H1 (cell line): ENCODE measurements around the gene ASPDH. TPM values are rescaled to one million over a fixed set of nuclear protein-coding genes. Genes with fewer than 3 reads are reported as not detected.
"Not testable (repeated sequence)": the region's sequence is repeated elsewhere in the genome, so short reads cannot be mapped to it uniquely, and the experiment has no call there.

Source experiments
- CTCF ChIA-PET: fragments of 300-600 bp; sonication (Branson Sonifier 250); formaldehyde crosslinking; loops from one replicate; lab custom pipeline; 2021; ENCODE audit not compliant: partially characterized antibody; lab: Charles Lee
- POLR2A ChIA-PET: fragments of 300-600 bp; sonication (Branson Sonifier 250); formaldehyde crosslinking; loops from one replicate; lab custom pipeline; 2021; ENCODE audit warnings: inconsistent platforms; ENCODE audit not compliant: partially characterized antibody; lab: Charles Lee
- DNase-seq, 2 experiments: peaks; one replicate each; pipeline versions ENCODE4 v3.0.0 to v3.0.0-alpha.2; 2010 to 2022; ENCODE audit warnings: low spot score in 2 of 2, low read depth in 1 of 2, mixed read lengths in 1 of 2
- FAIRE-seq: peaks from 2 replicates; lab custom pipeline; 2011; peaks lifted over from hg19 to GRCh38; lab: Jason Lieb, UNC
- H2AFZ ChIP-seq: 2 replicates; pipeline ENCODE4 v1.8.1; 2012; ENCODE audit warnings: low read length, inconsistent platforms
- H2AK5ac ChIP-seq: 2 replicates; pipeline ENCODE4 v1.6.1; 2013; ENCODE audit warnings: low read depth, low read length
- H2BK120ac ChIP-seq: replicated peaks from 2 replicates; pipeline ENCODE3; 2013; ENCODE audit warnings: low read depth, low read length, inconsistent platforms
- H2BK12ac ChIP-seq: 2 replicates; pipeline ENCODE4 v1.6.1; 2013; ENCODE audit warnings: low read depth, low read length
- H2BK15ac ChIP-seq: 2 replicates; pipeline ENCODE4 v1.6.1; 2013; ENCODE audit warnings: low read length
- H2BK20ac ChIP-seq: 2 replicates; pipeline ENCODE4 v1.6.1; 2013; ENCODE audit warnings: low read length
- H2BK5ac ChIP-seq: 2 replicates; pipeline ENCODE4 v1.6.1; 2013; ENCODE audit warnings: low read depth, low read length
- H3K14ac ChIP-seq: 2 replicates; pipeline ENCODE4 v1.6.1; 2013; ENCODE audit warnings: inconsistent platforms; ENCODE audit not compliant: insufficient read length
- H3K18ac ChIP-seq: 2 replicates; pipeline ENCODE4 v1.6.1; 2013; ENCODE audit warnings: low read length; ENCODE audit errors: extremely low read depth
- H3K23ac ChIP-seq: 2 replicates; pipeline ENCODE4 v1.6.1; 2013; ENCODE audit warnings: inconsistent platforms; ENCODE audit not compliant: insufficient read length
- H3K23me2 ChIP-seq: 2 replicates; pipeline ENCODE4 v1.6.1; 2013; ENCODE audit warnings: low read depth, low read length
- H3K27ac ChIP-seq: 2 replicates; pipeline ENCODE4 v1.6.1; 2011; ENCODE audit warnings: low read depth, low read length, inconsistent platforms
- H3K27me3 ChIP-seq, 4 experiments: replicated peaks in 1 of 4; 1 replicate in 1 of 4; 2 replicates in 3 of 4; pipeline versions ENCODE4 v1.6.1 to v1.8.1; 2011 to 2013; ENCODE audit warnings: low read length in 3 of 4, mild to moderate bottlenecking in 3 of 4, inconsistent platforms in 2 of 4, mixed read lengths in 2 of 4, moderate library complexity in 1 of 4; ENCODE audit not compliant: control insufficient read depth in 3 of 4, insufficient read depth in 3 of 4; ENCODE audit errors: extremely low read depth in 1 of 4
- H3K36me3 ChIP-seq, 4 experiments: 2 replicates each; pipeline versions ENCODE4 v1.6.1 to v1.8.1; 2011 to 2013; ENCODE audit warnings: mild to moderate bottlenecking in 4 of 4, low read length in 3 of 4, moderate library complexity in 2 of 4, control low read depth in 1 of 4, inconsistent platforms in 1 of 4; ENCODE audit not compliant: insufficient read depth in 4 of 4, control insufficient read depth in 2 of 4
- H3K4ac ChIP-seq: replicated peaks from 2 replicates; pipeline ENCODE3; 2013; ENCODE audit warnings: low read length, low read depth, mixed read lengths, inconsistent platforms; ENCODE audit not compliant: insufficient read length
- H3K4me1 ChIP-seq, 4 experiments: replicated peaks in 1 of 4; 1 replicate in 1 of 4; 2 replicates in 3 of 4; pipeline versions ENCODE4 v1.6.1 to v1.8.1; 2011 to 2013; ENCODE audit warnings: low read length in 3 of 4, inconsistent platforms in 2 of 4, mixed read lengths in 1 of 4; ENCODE audit not compliant: insufficient read depth in 4 of 4, control insufficient read depth in 3 of 4
- H3K4me2 ChIP-seq, 2 experiments: 2 replicates each; pipeline versions ENCODE4 v1.6.1 to v1.8.1; 2011 to 2013; ENCODE audit warnings: low read depth in 2 of 2, low read length in 2 of 2, control low read depth in 1 of 2, inconsistent platforms in 1 of 2, mild to moderate bottlenecking in 1 of 2; ENCODE audit not compliant: insufficient read depth in 1 of 2
- H3K4me3 ChIP-seq, 4 experiments: fragments of 200-600, 300-600 bp in 1 of 4; sonication (generic), shearing (Covaris generic), sonication (Bioruptor Twin) in 1 of 4; 2 replicates each; pipeline versions ENCODE4 v1.5.1 to v1.8.1; 2011 to 2016; ENCODE audit warnings: low read length in 4 of 4, low read depth in 3 of 4, control low read depth in 2 of 4, inconsistent platforms in 2 of 4, mild to moderate bottlenecking in 2 of 4, mixed read lengths in 1 of 4, moderate library complexity in 1 of 4; ENCODE audit not compliant: insufficient read depth in 2 of 4; ENCODE audit errors: extremely low read depth in 1 of 4
- H3K56ac ChIP-seq: replicated peaks from 2 replicates; pipeline ENCODE3; 2013; ENCODE audit warnings: low read depth, mild to moderate bottlenecking, mixed read lengths, low read length, inconsistent platforms; ENCODE audit not compliant: insufficient read length
- H3K79me1 ChIP-seq: 2 replicates; pipeline ENCODE4 v1.6.1; 2013; ENCODE audit warnings: low read depth, low read length, control low read depth
- H3K79me2 ChIP-seq, 2 experiments: 2 replicates each; pipeline versions ENCODE4 v1.6.1 to v1.8.1; 2012 to 2013; ENCODE audit warnings: low read length in 2 of 2, mild to moderate bottlenecking in 2 of 2, inconsistent platforms in 1 of 2; ENCODE audit not compliant: insufficient read depth in 2 of 2, control insufficient read depth in 1 of 2
- H3K9ac ChIP-seq, 4 experiments: replicated peaks in 1 of 4; 1 replicate in 1 of 4; 2 replicates in 3 of 4; pipeline versions ENCODE4 v1.6.1 to v1.8.1; 2011 to 2013; ENCODE audit warnings: low read depth in 3 of 4, low read length in 3 of 4, control low read depth in 2 of 4, mild to moderate bottlenecking in 2 of 4, moderate library complexity in 2 of 4, inconsistent platforms in 1 of 4; ENCODE audit errors: extremely low read depth in 1 of 4
- H3K9me3 ChIP-seq, 2 experiments: 2 replicates each; pipeline versions ENCODE4 v1.6.1 to v1.8.1; 2012 to 2013; ENCODE audit warnings: mild to moderate bottlenecking in 2 of 2, moderate library complexity in 2 of 2, control low read depth in 1 of 2, inconsistent platforms in 1 of 2, low read depth in 1 of 2, low read length in 1 of 2, mixed read lengths in 1 of 2; ENCODE audit not compliant: insufficient read depth in 2 of 2
- H4K20me1 ChIP-seq, 2 experiments: replicated peaks in 1 of 2; 2 replicates each; pipeline versions ENCODE3 to v1.8.1; 2011 to 2013; ENCODE audit warnings: inconsistent platforms in 2 of 2, low read length in 2 of 2, mild to moderate bottlenecking in 1 of 2; ENCODE audit not compliant: insufficient read depth in 2 of 2, control insufficient read depth in 1 of 2
- H4K5ac ChIP-seq: 2 replicates; pipeline ENCODE4 v1.6.1; 2013; ENCODE audit warnings: low read length, low read depth, mixed read lengths, inconsistent platforms; ENCODE audit not compliant: insufficient read length
- H4K8ac ChIP-seq: 2 replicates; pipeline ENCODE4 v1.8.0; 2013; ENCODE audit warnings: mild to moderate bottlenecking, moderate library complexity, low read length, inconsistent platforms; ENCODE audit not compliant: insufficient read depth; ENCODE audit errors: extremely low read depth
- H4K91ac ChIP-seq: replicated peaks from 2 replicates; pipeline ENCODE3; 2013; ENCODE audit warnings: low read length, mixed read lengths, inconsistent platforms; ENCODE audit not compliant: insufficient read length
- WGBS, 2 experiments: shearing (Covaris generic) in 1 of 2; methylation state at CpG; one replicate each; pipeline versions ENCODE4 v1.1.6 to v1.1.7; 2013 to 2015; ENCODE audit warnings: low lambda C conversion rate in 2 of 2, mixed read lengths in 2 of 2, inconsistent platforms in 1 of 2, low coverage in 1 of 2, missing lambda C conversion rate in 1 of 2; ENCODE audit not compliant: insufficient replicate concordance in 2 of 2, insufficient coverage in 1 of 2, insufficient read length in 1 of 2; ENCODE audit errors: extremely low coverage in 1 of 2, missing lambda C conversion rate in 1 of 2; 5-methylcytosine and 5-hydroxymethylcytosine counted together
- polyA plus RNA-seq, 7 experiments: library from polyadenylated mRNA; depleted of rRNA in 3 of 7; stranded (reverse) in 5 of 7; unstranded in 2 of 7; fragments of >200 nt in 5 of 7; fragments of 200-250 nt in 2 of 7; gene quantifications; 1 replicate in 5 of 7; 2 replicates in 1 of 7; 4 replicates in 1 of 7; pipeline versions ENCODE4 v1.2.1 to v1.2.3, GENCODE V29; 2011 to 2013; ENCODE audit warnings: missing spikeins in 2 of 7, mixed read lengths in 2 of 7
- total RNA-seq: library from RNA; stranded (reverse); fragmentation: NEBNext Ultra II Directional; extraction: Animal tissue kit (Norgen Biotek cat#: 25700); gene quantifications from 2 replicates; pipeline ENCODE4 v1.2.1, GENCODE V29; 2021

ASPDH gene
- total and polyA plus RNA-seq, 2 of the 8 experiments (the other 6 are each of a cell fraction or from before 2014, with no cell fraction given), result not detected

- not testable (repeated sequence) for H3K4me3 ChIP-seq, H2BK5ac ChIP-seq, H2BK120ac ChIP-seq, H2AFZ ChIP-seq, H3K14ac ChIP-seq, H3K4ac ChIP-seq, H3K9me3 ChIP-seq, H2BK12ac ChIP-seq, H3K4me1 ChIP-seq, H3K18ac ChIP-seq, H2BK20ac ChIP-seq, DNase-seq, H4K5ac ChIP-seq, H3K79me1 ChIP-seq, H3K4me2 ChIP-seq, H3K27me3 ChIP-seq, H3K9ac ChIP-seq, H3K23me2 ChIP-seq, H2BK15ac ChIP-seq, H3K56ac ChIP-seq, H2AK5ac ChIP-seq, H3K23ac ChIP-seq, H4K91ac ChIP-seq, H4K20me1 ChIP-seq, H4K8ac ChIP-seq, H3K36me3 ChIP-seq, FAIRE-seq, H3K27ac ChIP-seq
- WGBS, 2 experiments, result 91% methylated on average over 3 of the region's 3 CpGs; no CpG with 5 or more reads in 1 of the 2 experiments
- ChIA-PET POLR2A (interaction anchor here (1.5 kb wide), 1 partner anchor 9 kb away, joined by 4 read pairs; no protein-coding TSS in a partner anchor), CTCF (interaction anchor here (0.6 to 3.8 kb wide), 7 partner anchors 9 to 116 kb away, joined by 3 to 21 read pairs (median 3); no protein-coding TSS in a partner anchor)
- H3K79me2 ChIP-seq, result peaks cover 1 to 13% of the 10 kb centered on the region in 2 experiments; a peak in 3 of 4 replicates
Observed at GRCh38 chr19:50473336-50473735, 40.4 kb downstream of the ASPDH start.
